Measurements from ENCODE around the gene GRID2IP.

The GRID2IP gene

GRCh38 chr7:6497994-6498393 lies 53.3 kb downstream of the GRID2IP start:
- TF ChIP-seq ZNF274 (IDR thresholded peaks at IDR 0.05; ENCODE audit: low read depth, low read length): no peak

GRCh38 chr7:6497637-6497905 lies 53.7 kb downstream of the GRID2IP start:
- no peak overlapping the region for H3K4me3 ChIP-seq (ENCODE audit: low read length)
- TF ChIP-seq ZNF274 (IDR thresholded peaks at IDR 0.05; ENCODE audit: low read depth, low read length): no peak

More at GRCh38 chr7:6497994-6498393, 53.3 kb downstream of the GRID2IP start:
- no peak overlapping the region for H3K4me3 ChIP-seq (ENCODE audit: low read length)

- no peak for TF ChIP-seq ZNF274 (IDR thresholded peaks at IDR 0.05; ENCODE audit: low read depth, low read length)
- H3K4me3 ChIP-seq (ENCODE audit: low read length): no peak overlapping the region
Measured at GRCh38 chr7:6496842-6497636, 54.2 kb downstream of the GRID2IP start.

- no peak overlapping the region for H3K4me3 ChIP-seq (ENCODE audit: low read length)
- no peak for TF ChIP-seq ZNF274 (IDR thresholded peaks at IDR 0.05; ENCODE audit: low read depth, low read length)
Measured at GRCh38 chr7:6495597-6496262, 55.5 kb downstream of the GRID2IP start.

- H3K4me3 ChIP-seq (ENCODE audit: low read length): no peak overlapping the region
- no peak for TF ChIP-seq ZNF274 (IDR thresholded peaks at IDR 0.05; ENCODE audit: low read depth, low read length)
Measured at GRCh38 chr7:6494365-6494764, 56.9 kb downstream of the GRID2IP start.

GRCh38 chr7:6491194-6491593 lies 60.1 kb downstream of the GRID2IP start:
- H3K4me3 ChIP-seq (ENCODE audit: low read length): no peak overlapping the region
- TF ChIP-seq ZNF274 (IDR thresholded peaks at IDR 0.05; ENCODE audit: low read depth, low read length): no peak

- TF ChIP-seq ZNF274 (IDR thresholded peaks at IDR 0.05; ENCODE audit: low read depth, low read length): no peak
- H3K4me3 ChIP-seq (ENCODE audit: low read length): no peak overlapping the region
Measured at GRCh38 chr7:6489612-6490011, 61.6 kb downstream of the GRID2IP start.

- no peak for TF ChIP-seq ZNF274 (IDR thresholded peaks at IDR 0.05; ENCODE audit: low read depth, low read length)
- H3K4me3 ChIP-seq (ENCODE audit: low read length): no peak overlapping the region
Measured at GRCh38 chr7:6487184-6487545, 64.1 kb downstream of the GRID2IP start.

GRCh38 chr7:6486438-6487183 lies 64.7 kb downstream of the GRID2IP start:
- TF ChIP-seq ZNF274 (IDR thresholded peaks at IDR 0.05; ENCODE audit: low read depth, low read length): no peak
- no peak overlapping the region for H3K4me3 ChIP-seq (ENCODE audit: low read length)

GRCh38 chr7:6482743-6483119 lies 68.5 kb downstream of the GRID2IP start:
- TF ChIP-seq ZNF274 (IDR thresholded peaks at IDR 0.05; ENCODE audit: low read depth, low read length): no peak

GRCh38 chr7:6482307-6482706 lies 69.0 kb downstream of the GRID2IP start:
- no peak for TF ChIP-seq ZNF274 (IDR thresholded peaks at IDR 0.05; ENCODE audit: low read depth, low read length)
- peak overlapping the region; percentile 92 for H3K4me3 ChIP-seq (ENCODE audit: low read length)

More at GRCh38 chr7:6482743-6483119, 68.5 kb downstream of the GRID2IP start:
- H3K4me3 ChIP-seq (ENCODE audit: low read length): peak overlapping the region; percentile 92

- no peak overlapping the region for H3K4me3 ChIP-seq (ENCODE audit: low read length)
- TF ChIP-seq ZNF274 (IDR thresholded peaks at IDR 0.05; ENCODE audit: low read depth, low read length): no peak
Measured at GRCh38 chr7:6481445-6481844, 69.8 kb downstream of the GRID2IP start.

GRCh38 chr7:6480323-6480660 lies 71.0 kb downstream of the GRID2IP start:
- no peak overlapping the region for H3K4me3 ChIP-seq (ENCODE audit: low read length)
- TF ChIP-seq ZNF274 (IDR thresholded peaks at IDR 0.05; ENCODE audit: low read depth, low read length): no peak

- H3K4me3 ChIP-seq (ENCODE audit: low read length): no peak overlapping the region
- no peak for TF ChIP-seq ZNF274 (IDR thresholded peaks at IDR 0.05; ENCODE audit: low read depth, low read length)
Measured at GRCh38 chr7:6479067-6479466, 72.2 kb downstream of the GRID2IP start.

- H3K4me3 ChIP-seq (ENCODE audit: low read length): no peak overlapping the region
- no peak for TF ChIP-seq ZNF274 (IDR thresholded peaks at IDR 0.05; ENCODE audit: low read depth, low read length)
Measured at GRCh38 chr7:6478186-6478585, 73.1 kb downstream of the GRID2IP start.
